CD4-positive, alpha-beta T cell (primary cell): ENCODE results near the gene FOXP3. TPM values are rescaled to one million over a fixed set of nuclear protein-coding genes. Genes with fewer than 3 reads are reported as not detected.

Source experiments
- ATAC-seq: fragments of 200-7000 bp; cut with Tn5 transposase; one replicate; pipeline ENCODE4 v1.10.0; 2022; ENCODE audit warnings: mild to moderate bottlenecking; ENCODE audit not compliant: poor library complexity
- CTCF ChIA-PET: fragments of 350-600 bp; sonication (Branson Sonifier 250); formaldehyde crosslinking; loops from one replicate; lab custom pipeline; 2021; ENCODE audit warnings: antibody characterized with exemption, inconsistent platforms; lab: Charles Lee
- POLR2A ChIA-PET: fragments of 350-600 bp; sonication (Branson Sonifier 250); formaldehyde crosslinking; loops from one replicate; lab custom pipeline; 2021; ENCODE audit warnings: antibody characterized with exemption, inconsistent platforms; lab: Charles Lee
- DNase-seq, 14 experiments: peaks; one replicate each; pipeline ENCODE4 v3.0.0-alpha.2; 2013 to 2020; ENCODE audit warnings: mixed read lengths in 2 of 14
- H3K27ac ChIP-seq, 2 donors: one replicate each; pipeline versions ENCODE4 v1.5.1 to v1.7.0; 2013; ENCODE audit warnings: low read length in 2 of 2, low read depth in 1 of 2, mild to moderate bottlenecking in 1 of 2
- H3K27me3 ChIP-seq, 2 experiments: 1 replicate in 1 of 2; 2 replicates in 1 of 2; pipeline versions ENCODE4 v1.6.1 to v1.7.0; 2013; ENCODE audit warnings: low read length in 2 of 2, control low read depth in 1 of 2, mild to moderate bottlenecking in 1 of 2, moderate library complexity in 1 of 2; ENCODE audit not compliant: insufficient read depth in 2 of 2, control insufficient read depth in 1 of 2
- H3K36me3 ChIP-seq: one replicate; pipeline ENCODE4 v1.6.1; 2013; ENCODE audit warnings: low read length, control low read depth; ENCODE audit not compliant: insufficient read depth
- H3K4me1 ChIP-seq: one replicate; pipeline ENCODE4 v1.6.1; 2013; ENCODE audit warnings: low read length, control low read depth; ENCODE audit not compliant: insufficient read depth
- H3K4me3 ChIP-seq: one replicate; pipeline ENCODE4 v1.5.1; 2013; ENCODE audit warnings: mild to moderate bottlenecking, low read length, moderate library complexity
- H3K9me3 ChIP-seq, 2 experiments: 1 replicate in 1 of 2; 2 replicates in 1 of 2; pipeline versions ENCODE4 v1.6.1 to v1.7.0; 2013; ENCODE audit warnings: low read length in 2 of 2, mild to moderate bottlenecking in 2 of 2, control low read depth in 1 of 2, moderate library complexity in 1 of 2; ENCODE audit not compliant: control insufficient read depth in 1 of 2, insufficient read depth in 1 of 2
- H3K27ac Mint-ChIP-seq: one replicate; pipeline ENCODE4 v1.8.0; 2020; ENCODE audit warnings: mixed read lengths
- H3K27me3 Mint-ChIP-seq: one replicate; pipeline ENCODE4 v1.8.0; 2021; ENCODE audit warnings: mixed read lengths
- H3K36me3 Mint-ChIP-seq: one replicate; pipeline ENCODE4 v1.8.0; 2021; ENCODE audit warnings: low read depth, mixed read lengths
- H3K4me1 Mint-ChIP-seq: one replicate; pipeline ENCODE4 v1.8.0; 2021; ENCODE audit warnings: low read depth, mixed read lengths
- H3K4me3 Mint-ChIP-seq: one replicate; pipeline ENCODE4 v1.8.0; 2020; ENCODE audit warnings: mild to moderate bottlenecking, mixed read lengths
- H3K9me3 Mint-ChIP-seq: one replicate; pipeline ENCODE4 v1.8.0; 2020; ENCODE audit warnings: mixed read lengths
- CTCF ChIP-seq: fragments of 200-600 bp; IDR thresholded peaks from one replicate; pipeline ENCODE4 v1.8.0; 2022; ENCODE audit warnings: antibody characterized with exemption, mild to moderate bottlenecking
- intact Hi-C, 2 experiments: fragments of 100-400 bp; cut with DNase I in 1 of 2; cut with micrococcal nuclease in 1 of 2; formaldehyde crosslinking; loops; one replicate each; pipeline versions ENCODE4 v1.15.1 to v1.9.0; 2023 to 2025; cut with DNase I, micrococcal nuclease
- total RNA-seq, 174 experiments: library from RNA in 2 of 174; stranded (reverse) in 2 of 174; gene quantifications; one replicate each; pipeline ENCODE4 v1.2.3 and lab custom pipeline; 2021 to 2026

FOXP3 gene
- total RNA-seq, 2 experiments from 2014 or later: 3.7 TPM

GRCh38 chrX:49220100-49220499, 44.4 kb downstream of the FOXP3 start:
- Histone ChIP-seq H3K36me3 (no peaks in the 10 kb centered on the region), H3K27ac (no peak overlapping the region), H3K9me3 (no peaks in the 10 kb centered on the region), H3K4me3 (no peak overlapping the region), H3K27me3 (no peaks in the 10 kb centered on the region), H3K4me1 (no peaks in the 10 kb centered on the region)
- Mint-ChIP-seq H3K27me3 (no peaks in the 10 kb centered on the region), H3K4me3 (no peak overlapping the region), H3K4me1 (no peaks in the 10 kb centered on the region), H3K9me3 (no peaks in the 10 kb centered on the region), H3K27ac (no peak overlapping the region), H3K36me3 (no peaks in the 10 kb centered on the region)
- no peak for TF ChIP-seq CTCF
- POLR2A ChIA-PET: no interaction called here
- intact Hi-C loops: no loop called here
- DNase-seq: no peak
- CTCF ChIA-PET: no interaction called here
- ATAC-seq: no peak

- DNase-seq (no peak), ATAC-seq (no peak)
- Mint-ChIP-seq H3K27me3 (no peaks in the 10 kb centered on the region), H3K9me3 (no peaks in the 10 kb centered on the region), H3K4me1 (no peaks in the 10 kb centered on the region), H3K4me3 (no peak overlapping the region), H3K36me3 (no peaks in the 10 kb centered on the region), H3K27ac (no peak overlapping the region)
- H3K4me1 ChIP-seq: no peaks in the 10 kb centered on the region
- POLR2A ChIA-PET: no interaction called here
- H3K4me3 ChIP-seq: no peak overlapping the region
- H3K27ac ChIP-seq: no peak overlapping the region
- no peaks in the 10 kb centered on the region for H3K27me3 ChIP-seq
- H3K9me3 ChIP-seq: no peaks in the 10 kb centered on the region
- intact Hi-C loops: no loop called here
- H3K36me3 ChIP-seq: no peaks in the 10 kb centered on the region
- CTCF ChIA-PET: no interaction called here
- TF ChIP-seq CTCF: no peak
Measured at GRCh38 chrX:49214996-49215526, 49.4 kb downstream of the FOXP3 start.

- POLR2A ChIA-PET: no interaction called here
- H3K27me3 ChIP-seq: no peaks in the 10 kb centered on the region
- CTCF ChIA-PET: no interaction called here
- Mint-ChIP-seq H3K9me3 (no peaks in the 10 kb centered on the region), H3K36me3 (no peaks in the 10 kb centered on the region), H3K27ac (no peak overlapping the region), H3K27me3 (no peaks in the 10 kb centered on the region), H3K4me3 (no peak overlapping the region), H3K4me1 (no peaks in the 10 kb centered on the region)
- H3K9me3 ChIP-seq: no peaks in the 10 kb centered on the region
- DNase-seq: no peak
- H3K4me3 ChIP-seq: no peak overlapping the region
- H3K4me1 ChIP-seq: no peaks in the 10 kb centered on the region
- intact Hi-C loops: no loop called here
- no peaks in the 10 kb centered on the region for H3K36me3 ChIP-seq
- ATAC-seq: no peak
- H3K27ac ChIP-seq: no peak overlapping the region
- TF ChIP-seq CTCF: no peak
Measured at GRCh38 chrX:49214416-49214815, 50.1 kb downstream of the FOXP3 start.
